Endometrial microvascular endothelial cells (primary cell): ENCODE results near the gene CREB1. TPM values are rescaled to one million over a fixed set of nuclear protein-coding genes. Genes with fewer than 3 reads are reported as not detected.

ENCODE experiments used
- in situ Hi-C: cut with HindIII; loops from 2 replicates; pipeline ENCODE4 v1.10.0; 2017; ENCODE audit warnings: low sequenced_read_pairs, low pct_unique_long_range_greater_than_20kb; ENCODE audit errors: inconsistent ontology term
- total RNA-seq: library from RNA; depleted of rRNA; stranded (reverse); fragments of >200 nt; gene quantifications from one replicate; pipeline ENCODE4 v1.2.3, GENCODE V29; 2015; ENCODE audit errors: inconsistent ontology term

Gene CREB1
- total RNA-seq, 1 donor from 2014 or later = 30.6 TPM

DNA sequence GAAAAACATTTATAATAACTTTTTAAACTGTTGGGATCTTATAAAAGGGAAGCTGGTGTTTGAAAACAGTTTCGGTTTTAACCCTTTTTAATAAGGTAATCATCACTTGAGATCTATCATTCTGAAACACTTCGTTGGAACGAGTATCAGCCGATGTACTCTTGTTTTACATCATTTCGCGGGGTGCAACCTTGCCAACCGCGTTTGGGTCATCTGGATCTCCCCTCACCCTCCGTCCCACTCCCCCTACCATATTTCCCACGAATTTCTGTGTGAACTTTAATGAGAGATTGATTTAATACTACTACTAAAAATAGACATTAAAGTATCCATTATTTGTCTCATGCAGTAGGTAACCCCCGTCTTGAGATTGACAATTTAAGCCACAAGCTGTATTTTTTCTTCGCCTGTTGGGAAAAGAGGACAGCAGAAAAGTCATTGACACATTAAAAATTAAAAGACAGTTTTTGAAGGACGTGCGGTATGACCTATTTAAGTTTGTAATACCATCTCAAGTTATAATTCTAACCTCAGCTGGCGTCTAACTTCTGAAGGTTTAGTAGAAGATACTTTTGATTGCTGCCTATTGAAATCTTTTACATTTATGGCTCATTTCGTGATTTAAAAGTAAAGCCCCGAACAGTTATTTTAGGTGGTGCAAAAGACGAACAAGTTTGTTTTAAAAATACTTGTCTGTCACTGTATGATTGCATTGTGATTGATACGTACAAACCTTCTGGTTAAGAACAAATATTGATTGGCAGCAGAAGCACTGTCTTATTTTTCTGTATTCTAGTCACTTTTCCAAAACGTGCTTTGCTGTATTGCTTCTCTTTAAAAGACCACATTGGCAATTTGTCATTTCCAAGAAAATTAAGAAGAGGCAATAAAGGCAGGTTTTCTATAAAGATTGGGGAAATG is 1.5 kb downstream of the CREB1 start:
- in situ Hi-C loops = no loop called here

DNA sequence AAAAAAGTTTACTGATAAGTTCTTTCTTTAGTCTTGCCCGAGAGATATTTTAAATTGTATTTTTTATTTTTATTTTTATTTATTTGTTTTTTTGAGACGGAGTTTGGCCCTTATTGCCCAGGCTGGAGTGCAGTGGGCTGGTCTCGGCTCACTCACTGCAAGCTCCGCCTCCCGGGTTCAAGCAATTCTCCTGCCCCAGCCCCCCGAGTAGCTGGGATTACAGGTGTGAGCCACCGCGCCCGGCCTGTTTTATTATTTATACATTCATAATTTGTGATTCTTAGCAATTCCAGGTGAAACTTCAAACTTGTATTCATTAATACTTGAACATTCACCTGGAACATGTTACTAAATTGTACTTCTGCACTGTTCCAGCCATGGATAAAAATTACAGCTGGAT is 2.9 kb downstream of the CREB1 start:
- in situ Hi-C loops = no loop called here

DNA sequence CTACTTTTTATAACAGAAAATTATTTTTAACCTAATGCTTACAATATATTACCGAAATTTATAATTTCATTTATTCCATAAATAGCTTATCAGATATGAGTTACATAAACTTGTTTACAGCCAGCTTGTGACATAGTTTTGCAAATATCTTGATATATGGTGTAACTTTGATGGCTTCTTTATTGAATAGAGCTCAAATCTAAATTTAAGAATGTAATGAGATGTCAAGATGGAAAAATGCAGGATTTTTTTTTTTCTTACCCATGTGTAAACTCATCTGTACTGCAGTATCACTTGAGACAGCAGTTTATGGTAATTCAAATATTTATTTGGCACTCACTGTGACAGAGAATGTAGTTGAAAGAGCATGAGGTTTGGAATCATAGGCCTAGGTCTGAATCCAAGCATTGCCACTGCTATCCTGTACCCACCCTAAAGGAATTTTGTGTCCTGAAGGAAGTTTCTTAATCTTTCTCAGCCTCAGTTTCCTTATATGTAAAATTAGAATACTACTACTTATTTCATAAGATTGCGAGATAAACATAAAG is 3.8 kb downstream of the CREB1 start:
- in situ Hi-C loops = no loop called here

DNA sequence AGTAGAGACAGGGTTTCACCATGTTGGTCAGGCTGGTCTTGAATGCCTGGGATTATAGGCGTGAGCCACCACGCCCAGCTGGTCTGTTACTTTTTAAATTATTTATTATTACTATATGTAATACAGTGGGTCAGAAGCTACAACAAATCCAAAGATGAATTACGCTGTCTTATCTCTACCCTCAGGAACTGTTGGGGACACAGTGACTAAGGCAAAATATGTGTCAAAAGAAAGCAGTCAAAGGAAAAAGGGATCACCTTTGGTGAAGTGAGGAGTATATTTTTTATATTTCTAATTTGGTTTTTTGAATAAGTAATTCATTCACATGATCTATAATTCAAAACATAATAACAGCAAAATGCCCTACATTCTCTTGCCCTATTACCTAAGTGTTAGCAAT is 4.7 kb downstream of the CREB1 start:
- in situ Hi-C loops = no loop called here

DNA sequence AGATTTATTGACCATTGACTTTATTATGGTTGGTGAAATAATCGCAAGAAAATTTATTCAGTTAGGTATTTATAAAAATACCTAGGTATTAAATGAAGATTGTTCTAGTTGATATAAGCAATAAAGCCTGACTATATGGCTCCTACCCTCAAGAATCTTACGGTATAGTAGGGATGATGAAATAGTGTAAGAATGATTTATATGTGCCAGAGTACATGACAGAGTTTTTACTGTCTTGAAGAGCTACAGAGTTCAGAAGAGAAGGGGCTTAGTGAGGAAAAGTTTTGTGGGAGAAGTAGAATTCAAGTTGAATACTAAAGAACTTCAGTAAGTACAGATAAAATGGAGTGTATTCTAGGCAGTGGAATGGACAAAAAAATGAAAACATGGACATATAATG is 9.7 kb downstream of the CREB1 start:
- in situ Hi-C loops = no loop called here

DNA sequence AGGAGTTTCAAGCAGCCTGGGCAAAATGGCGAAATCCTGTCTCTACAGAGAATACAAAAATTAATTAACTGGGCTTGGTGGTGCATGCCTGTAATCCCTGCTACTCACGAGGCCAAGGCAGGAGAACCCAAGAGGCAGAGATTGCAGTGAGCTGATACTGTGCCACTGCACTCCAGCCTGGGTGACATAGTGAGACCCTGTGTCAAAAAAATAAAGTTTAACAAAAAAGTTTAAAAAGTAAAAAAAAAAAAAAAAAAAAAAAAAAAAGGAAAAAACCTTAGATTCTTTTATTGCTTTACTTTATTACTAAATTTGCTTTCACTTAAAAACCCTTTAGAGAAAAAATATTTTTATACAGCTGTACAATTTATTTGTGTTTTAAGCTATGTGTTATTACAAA is 10.7 kb downstream of the CREB1 start:
- in situ Hi-C loops = no loop called here

DNA sequence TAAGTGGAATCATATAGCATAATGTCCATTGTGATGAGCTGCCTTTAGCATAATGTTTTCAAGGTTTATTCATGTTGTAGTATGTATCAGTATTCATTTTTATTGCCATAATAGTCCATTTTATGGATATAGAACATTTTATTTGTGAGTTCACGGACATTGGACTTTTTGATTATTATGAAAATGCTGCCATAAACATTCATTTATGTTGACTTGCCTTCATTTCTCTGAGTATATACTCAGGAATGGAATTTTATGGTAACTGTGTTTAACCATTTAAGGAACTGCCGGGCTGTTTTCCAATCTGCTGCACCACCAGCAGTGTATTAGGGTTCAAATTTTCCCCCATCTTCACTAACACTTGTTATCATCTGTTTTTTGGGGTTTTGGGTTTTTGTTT is 12.2 kb downstream of the CREB1 start:
- in situ Hi-C loops = no loop called here

DNA sequence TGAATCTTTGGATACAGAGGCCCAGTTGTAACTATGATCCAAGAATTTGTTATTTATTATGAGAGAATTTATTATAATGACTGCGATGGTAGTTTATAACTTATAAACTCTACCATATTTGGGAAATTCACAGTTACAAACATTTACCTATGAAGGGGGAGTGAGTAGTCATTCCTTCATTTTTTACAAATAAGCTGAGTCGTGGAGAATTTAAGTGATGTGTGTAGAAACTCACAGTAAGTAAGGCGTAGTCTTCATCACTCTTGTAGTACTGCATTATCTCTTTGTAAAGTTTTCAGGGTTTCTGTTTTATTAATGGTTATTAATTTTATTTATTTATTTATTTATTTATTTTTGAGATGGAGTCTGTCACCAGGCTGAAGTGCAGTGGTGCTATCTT is 13.5 kb downstream of the CREB1 start:
- in situ Hi-C loops = no loop called here

DNA sequence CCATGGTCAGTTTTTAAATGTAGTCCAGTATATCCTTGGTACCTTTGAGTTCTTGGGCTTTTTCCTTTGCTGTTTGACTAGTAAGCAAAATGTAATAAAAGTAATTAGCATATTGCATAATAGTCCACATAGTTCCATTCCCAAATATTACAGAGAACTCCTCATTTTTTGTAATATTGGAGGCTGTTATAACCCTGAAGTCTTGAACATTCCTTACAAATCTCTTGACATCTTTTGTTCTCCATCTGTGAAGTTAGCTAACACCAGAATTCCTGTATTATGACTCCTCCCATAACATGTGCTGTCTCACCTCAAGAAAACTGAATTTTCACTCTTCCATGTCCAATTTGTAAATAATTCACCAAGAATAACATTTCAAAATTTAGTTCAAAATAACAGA is 17.1 kb downstream of the CREB1 start:
- in situ Hi-C loops = no loop called here

DNA sequence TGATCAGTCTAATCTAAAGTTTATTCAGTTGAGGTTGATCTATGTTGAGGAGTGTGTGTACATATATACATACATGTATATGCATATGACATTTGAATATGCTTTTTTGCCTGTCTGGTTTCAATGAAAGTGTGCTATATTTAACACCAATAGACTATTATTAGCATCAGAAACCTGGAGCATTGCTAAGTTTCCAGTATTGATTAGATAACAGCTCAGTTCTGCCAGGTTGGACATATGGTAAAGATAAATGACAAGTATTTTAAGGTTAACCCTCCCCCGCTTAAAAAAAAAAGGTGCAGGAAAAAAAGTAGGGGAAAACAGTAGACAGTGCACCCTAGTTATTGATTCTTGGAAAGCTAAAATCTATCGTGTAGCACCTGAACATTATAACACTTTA is 19.4 kb downstream of the CREB1 start:
- in situ Hi-C loops = no loop called here

DNA sequence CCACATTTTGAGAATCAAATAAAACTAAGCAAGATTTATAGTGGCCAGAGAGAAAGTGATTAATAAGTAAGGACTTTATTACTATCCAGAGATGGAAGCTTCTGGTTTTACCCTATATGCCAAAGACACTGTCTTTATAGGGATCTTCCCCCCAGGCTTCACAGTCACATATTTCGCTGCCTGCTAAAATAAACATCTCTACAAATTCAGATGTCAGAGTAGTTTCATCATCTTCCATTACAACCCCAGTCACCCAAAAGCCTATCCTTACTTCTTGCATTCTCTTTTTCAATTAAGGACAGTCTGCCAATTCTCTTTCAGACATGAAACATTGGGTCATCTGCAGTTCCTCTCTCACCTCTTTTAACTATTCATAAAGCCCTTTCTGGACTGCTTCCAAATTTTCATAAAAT is 28.3 kb downstream of the CREB1 start:
- in situ Hi-C loops = no loop called here

DNA sequence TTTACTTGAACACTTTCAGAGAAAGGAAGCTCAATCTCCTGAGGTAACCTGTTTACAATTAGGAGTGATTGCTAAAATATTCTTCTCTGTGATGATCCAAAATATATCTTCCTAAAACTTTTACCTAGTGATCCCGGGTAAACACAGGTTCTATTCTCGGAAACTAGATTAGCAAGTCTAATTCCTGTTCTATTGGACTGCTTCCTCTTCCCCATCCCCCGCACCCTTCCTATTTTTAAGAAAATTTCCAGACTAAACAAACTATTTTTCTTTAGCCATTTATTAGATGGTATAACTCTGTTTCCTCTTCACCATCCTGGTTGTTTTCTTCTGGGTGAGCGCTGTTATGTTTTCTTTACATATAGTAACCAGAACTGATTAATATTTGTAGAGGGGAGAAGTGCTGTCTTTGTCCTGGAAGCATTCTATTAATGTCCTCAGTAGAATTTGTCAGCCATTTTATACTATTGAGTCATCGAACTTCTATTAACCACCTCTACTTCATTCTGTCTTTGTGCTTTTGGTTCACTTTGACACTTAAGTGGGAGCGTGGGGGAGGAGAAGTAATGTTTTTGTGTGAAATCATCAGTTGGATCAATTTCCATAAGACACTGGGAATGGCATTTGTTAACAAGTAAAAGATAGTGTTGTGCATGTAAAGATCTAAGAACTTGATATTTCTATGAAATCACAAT is 31.8 kb downstream of the CREB1 start:
- in situ Hi-C loops = no loop called here

DNA sequence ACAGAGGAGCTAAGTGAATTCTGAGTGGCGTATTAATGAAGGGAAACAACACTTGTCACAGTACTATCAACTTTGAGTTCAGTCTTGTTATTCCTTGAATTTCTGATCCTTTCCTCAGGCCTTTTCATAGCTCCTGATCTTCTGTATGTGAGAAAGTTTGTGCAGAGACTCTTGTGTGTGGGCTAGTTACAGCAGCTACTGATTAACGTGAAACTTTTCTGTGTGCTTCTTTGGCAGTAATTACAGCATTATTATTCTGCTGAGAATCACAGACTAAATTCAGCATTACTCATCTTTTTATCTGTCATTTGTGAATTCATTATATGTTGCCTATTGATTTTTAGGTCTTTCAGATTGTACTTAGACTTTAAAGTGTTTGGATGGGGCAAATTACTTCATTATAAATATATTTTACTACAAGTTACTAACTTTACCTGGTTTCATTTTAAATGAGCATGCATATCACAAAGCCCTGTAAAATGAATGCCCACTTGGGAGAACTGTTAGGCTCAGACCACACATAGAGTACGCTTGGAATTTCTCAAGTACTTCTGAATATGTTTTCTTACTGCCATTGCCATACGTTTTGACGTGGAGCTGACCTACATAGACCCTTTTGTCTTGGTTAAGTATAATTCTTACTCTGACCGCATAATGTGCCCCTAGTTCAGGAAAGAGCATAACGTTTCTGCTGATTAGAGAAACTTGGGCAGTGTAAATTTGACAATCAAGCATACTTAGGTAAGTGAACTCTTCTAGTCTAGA is 36.2 kb downstream of the CREB1 start:
- in situ Hi-C loops = no loop called here

DNA sequence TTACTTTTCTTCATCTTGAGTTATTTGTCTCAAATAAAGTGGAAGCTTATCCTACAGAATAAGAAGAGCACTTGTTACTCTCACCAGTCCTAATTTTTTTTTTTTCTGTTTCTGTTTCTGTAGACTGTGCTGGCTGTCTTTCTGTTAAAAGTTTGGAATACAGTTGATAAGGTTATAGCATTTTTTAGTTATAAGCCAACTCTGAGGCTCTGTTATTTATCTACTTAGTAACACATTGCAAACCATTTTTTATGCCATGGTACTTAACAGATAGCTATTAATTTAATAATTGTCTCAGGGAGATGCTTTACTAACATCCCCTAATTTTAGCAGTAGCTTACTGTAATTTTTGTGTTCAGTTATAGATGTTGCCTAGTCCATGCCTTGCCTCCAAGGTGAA is 37.9 kb downstream of the CREB1 start:
- in situ Hi-C loops = no loop called here

DNA sequence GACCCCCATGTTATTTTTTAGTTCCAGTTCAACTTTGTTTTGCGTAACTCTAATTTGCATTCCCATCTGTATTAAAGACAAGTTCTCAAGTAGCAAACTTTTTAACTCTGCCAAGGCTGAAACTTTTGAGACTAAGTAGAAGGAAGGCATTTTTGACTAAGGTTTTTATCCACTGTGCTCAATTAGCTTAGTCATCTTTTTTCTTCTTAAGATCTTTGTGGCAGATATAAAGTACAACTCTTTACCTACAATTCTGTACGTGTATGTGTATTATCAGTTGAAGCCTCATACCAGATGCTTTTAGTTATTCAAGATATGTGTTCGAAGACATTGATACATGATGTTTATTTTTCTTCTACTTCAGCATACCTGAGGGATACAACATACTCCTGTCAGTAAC is 41.6 kb downstream of the CREB1 start:
- in situ Hi-C loops = no loop called here

DNA sequence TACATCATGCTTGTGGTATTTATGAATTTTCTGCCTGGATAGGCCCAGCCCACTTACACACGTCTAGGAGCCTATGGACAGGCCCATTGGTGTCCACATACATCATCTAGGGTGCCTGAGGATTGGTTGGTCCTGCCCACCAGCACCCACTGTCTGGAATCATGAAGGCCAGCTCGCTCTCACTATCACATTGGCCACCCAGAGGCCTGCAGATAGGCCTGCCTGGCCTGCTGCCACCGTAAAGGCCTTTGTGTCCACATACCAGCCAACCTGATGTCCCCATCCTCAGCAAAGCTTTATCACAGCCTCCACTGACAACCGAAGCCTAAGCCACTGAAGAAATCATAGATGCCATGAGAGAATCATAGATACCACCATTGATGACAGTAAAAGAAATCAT is 55.2 kb downstream of the CREB1 start:
- in situ Hi-C loops = no loop called here

DNA sequence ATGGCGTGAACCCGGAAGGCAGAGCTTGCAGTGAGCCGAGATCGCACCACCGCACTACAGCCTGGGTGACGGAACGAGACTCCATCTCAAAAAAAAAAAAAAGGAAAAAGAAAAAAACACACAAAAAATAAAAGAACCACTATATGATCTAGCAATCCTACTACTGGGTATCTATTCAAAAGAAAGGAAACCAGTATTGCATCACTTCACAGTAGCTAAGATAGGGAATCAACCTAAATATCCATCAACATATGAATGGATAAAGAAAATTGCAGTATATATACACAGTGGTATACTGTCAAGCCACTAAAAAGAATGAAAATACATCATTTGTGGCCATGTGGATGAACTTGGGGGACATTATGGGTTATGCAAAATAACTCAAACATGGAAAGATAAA is 57.5 kb downstream of the CREB1 start:
- in situ Hi-C loops = no loop called here

DNA sequence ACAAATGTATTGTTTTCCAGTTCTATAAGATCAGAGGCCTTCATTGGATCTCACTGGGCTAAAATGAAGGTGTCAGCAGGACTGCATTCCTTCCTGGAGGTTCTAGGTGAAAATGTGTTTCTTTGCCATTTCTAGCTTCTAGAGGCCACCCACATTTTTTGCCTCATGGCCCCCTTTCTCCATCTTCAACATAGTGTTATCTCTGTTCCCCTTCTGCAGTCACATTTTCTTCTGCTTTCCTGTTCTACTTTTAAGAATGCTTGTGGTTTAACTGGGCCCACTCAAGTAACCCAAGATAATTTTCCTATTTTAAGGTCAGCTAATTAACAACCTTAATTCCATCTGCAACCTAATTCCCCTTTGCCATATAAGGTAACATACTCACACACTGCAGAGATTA is 59.4 kb downstream of the CREB1 start:
- in situ Hi-C loops = no loop called here

DNA sequence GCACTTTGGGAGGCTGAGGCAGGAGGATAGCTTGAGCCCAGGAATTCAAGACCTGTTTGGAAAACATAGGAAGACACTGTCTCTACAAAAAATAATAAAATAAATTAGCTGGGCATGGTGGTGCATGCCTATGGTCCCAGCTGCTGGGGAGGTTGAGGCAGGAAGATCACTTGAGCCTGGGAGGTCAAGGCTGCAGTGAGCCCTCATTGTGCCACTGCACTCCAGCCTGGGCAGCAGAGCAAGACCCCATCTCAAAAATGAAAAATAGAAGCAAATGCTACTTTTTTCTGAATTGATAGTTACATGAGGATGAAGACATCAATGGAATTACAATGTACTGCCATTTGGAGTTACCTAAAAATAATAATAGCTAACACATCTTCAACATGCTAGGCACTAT is 63.5 kb downstream of the CREB1 start:
- in situ Hi-C loops = no loop called here
